ENCODE data around the gene ATP5IF1. TPM values are rescaled to one million over a fixed set of nuclear protein-coding genes. Genes with fewer than 3 reads are reported as not detected.

The ATP5IF1 gene
- total and polyA plus RNA-seq, 2 donors from 2014 or later, result 172 to 906 TPM

DNA sequence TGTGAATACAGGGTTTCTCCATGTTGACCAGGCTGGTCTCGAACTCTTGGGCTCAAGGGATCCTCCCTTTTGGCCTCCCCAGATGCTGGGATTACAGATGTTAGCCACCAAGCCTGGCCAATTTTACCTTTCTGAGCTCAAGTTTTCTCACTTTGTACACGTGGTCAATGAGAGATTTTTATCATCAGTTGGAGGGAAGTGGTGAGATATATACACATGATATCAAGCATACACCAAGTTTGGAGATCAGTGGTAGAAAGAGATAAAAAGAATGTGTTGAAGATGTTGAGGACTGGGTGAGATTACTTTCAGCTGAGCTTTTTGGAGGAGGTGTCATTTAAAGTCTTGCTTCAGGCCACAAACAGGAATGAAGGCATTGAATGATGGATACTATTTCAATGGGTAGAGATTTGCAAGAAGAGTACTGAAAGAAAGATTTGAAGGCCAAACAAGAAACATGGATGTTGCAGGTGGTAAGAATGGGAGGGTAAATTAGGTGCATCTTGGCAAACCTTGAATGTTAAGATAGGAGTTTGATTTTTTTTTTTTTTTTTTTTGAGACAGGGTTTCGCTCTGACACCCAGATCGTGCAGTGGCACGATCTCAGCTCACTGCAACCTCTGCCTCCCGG is 20.4 kb downstream of the ATP5IF1 start:
- no peaks in the 10 kb centered on the region for H3K9me3 ChIP-seq (ENCODE audit: control insufficient read depth in 2 of 3, insufficient read depth in 1 of 3, low read length in 3 of 3)
- intact Hi-C loops (cut with DNase I), result no loop called here
- FAIRE-seq (no peak), DNase-seq (no peak)
- H3K27ac ChIP-seq (ENCODE audit: low read depth in 2 of 2, low read length in 2 of 2), result no peak overlapping the region
- no peaks in the 10 kb centered on the region for H3K27me3 ChIP-seq (ENCODE audit: control insufficient read depth, insufficient read depth, low read length)
- no peak overlapping the region for H3K4me3 ChIP-seq (ENCODE audit: low read length in 3 of 3)
- no peak overlapping the region for H3K9ac ChIP-seq (ENCODE audit: low read length in 3 of 3)
- TF ChIP-seq CTCF (IDR thresholded peaks at IDR 0.05; ENCODE audit: borderline replicate concordance, extremely low read depth, insufficient read depth), result no peak
- H3K4me1 ChIP-seq (ENCODE audit: control insufficient read depth in 2 of 3, insufficient read depth in 2 of 3, low read depth in 1 of 3, low read length in 3 of 3), result peaks cover 0 to 11% (median 1%) of the 10 kb centered on the region in 3 donors
- H3K36me3 ChIP-seq (ENCODE audit: control insufficient read depth in 2 of 3, insufficient read depth in 3 of 3, low read length in 3 of 3), result no peaks in the 10 kb centered on the region

GRCh38 chr1:28257736-28258135 is 21.8 kb downstream of the ATP5IF1 start:
- no peak overlapping the region for H3K27ac ChIP-seq (ENCODE audit: low read depth in 2 of 2, low read length in 2 of 2)
- H3K4me1 ChIP-seq (ENCODE audit: control insufficient read depth in 2 of 3, insufficient read depth in 2 of 3, low read depth in 1 of 3, low read length in 3 of 3), result peaks cover 0 to 11% (median 0%) of the 10 kb centered on the region in 3 donors
- intact Hi-C loops (cut with DNase I), result no loop called here
- H3K4me3 ChIP-seq (ENCODE audit: low read length in 3 of 3), result no peak overlapping the region
- no peak overlapping the region for H3K9ac ChIP-seq (ENCODE audit: low read length in 3 of 3)
- no peaks in the 10 kb centered on the region for H3K9me3 ChIP-seq (ENCODE audit: control insufficient read depth in 2 of 3, insufficient read depth in 1 of 3, low read length in 3 of 3)
- H3K36me3 ChIP-seq (ENCODE audit: control insufficient read depth in 2 of 3, insufficient read depth in 3 of 3, low read length in 3 of 3), result no peaks in the 10 kb centered on the region
- TF ChIP-seq CTCF (IDR thresholded peaks at IDR 0.05; ENCODE audit: borderline replicate concordance, extremely low read depth, insufficient read depth), result no peak
- no peak for DNase-seq
- FAIRE-seq, result no peak
- no peaks in the 10 kb centered on the region for H3K27me3 ChIP-seq (ENCODE audit: control insufficient read depth, insufficient read depth, low read length)

- H3K9me3 ChIP-seq (ENCODE audit: control insufficient read depth in 2 of 3, insufficient read depth in 1 of 3, low read length in 3 of 3), result no peaks in the 10 kb centered on the region
- DNase-seq, result no peak
- intact Hi-C loops (cut with DNase I), result no loop called here
- H3K27me3 ChIP-seq (ENCODE audit: control insufficient read depth, insufficient read depth, low read length), result no peaks in the 10 kb centered on the region
- H3K4me3 ChIP-seq (ENCODE audit: low read length in 3 of 3), result peak overlapping the region; percentile 4 to 88 (median 71)
- no peaks in the 10 kb centered on the region for H3K36me3 ChIP-seq (ENCODE audit: control insufficient read depth in 2 of 3, insufficient read depth in 3 of 3, low read length in 3 of 3)
- no peak for TF ChIP-seq CTCF (IDR thresholded peaks at IDR 0.05; ENCODE audit: borderline replicate concordance, extremely low read depth, insufficient read depth)
- peak overlapping the region in 1 of 3 donors; percentile 42 for H3K9ac ChIP-seq (ENCODE audit: low read length in 3 of 3)
- H3K4me1 ChIP-seq (ENCODE audit: control insufficient read depth in 2 of 3, insufficient read depth in 2 of 3, low read depth in 1 of 3, low read length in 3 of 3), result peaks cover 0 to 11% (median 5%) of the 10 kb centered on the region in 3 donors
- peak overlapping the region; percentile 44 to 57 for H3K27ac ChIP-seq (ENCODE audit: low read depth in 2 of 2, low read length in 2 of 2)
- FAIRE-seq, result no peak
Observed at GRCh38 chr1:28258628-28259251, 22.8 kb downstream of the ATP5IF1 start.

Data from kidney (tissue), 14 donors.